ENCODE measurements around the gene FAM8A1.

The FAM8A1 gene

GRCh38 chr6:17602888-17603287 is 2.8 kb downstream of the FAM8A1 start:
- no peak for DNase-seq

GRCh38 chr6:17606606-17607005 is 6.5 kb downstream of the FAM8A1 start:
- no peak for DNase-seq

GRCh38 chr6:17610835-17611234 is 10.7 kb downstream of the FAM8A1 start:
- DNase-seq = no peak

GRCh38 chr6:17612048-17612447 is 11.9 kb downstream of the FAM8A1 start:
- DNase-seq = no peak

- DNase-seq = no peak
Measured at GRCh38 chr6:17615794-17616193, 15.7 kb downstream of the FAM8A1 start.

- DNase-seq = no peak
Measured at GRCh38 chr6:17621003-17621402, 20.9 kb downstream of the FAM8A1 start.

GRCh38 chr6:17622144-17622543 is 22.0 kb downstream of the FAM8A1 start:
- DNase-seq = no peak

- no peak for DNase-seq
Measured at GRCh38 chr6:17624396-17624795, 24.3 kb downstream of the FAM8A1 start.

- DNase-seq = no peak
Measured at GRCh38 chr6:17628873-17629272, 28.8 kb downstream of the FAM8A1 start.

- no peak for DNase-seq
Measured at GRCh38 chr6:17629824-17630510, 29.9 kb downstream of the FAM8A1 start.

GRCh38 chr6:17630511-17631073 is 30.5 kb downstream of the FAM8A1 start:
- DNase-seq = no peak

- DNase-seq = no peak
Measured at GRCh38 chr6:17632934-17633333, 32.8 kb downstream of the FAM8A1 start.

GRCh38 chr6:17633465-17634188 is 33.5 kb downstream of the FAM8A1 start:
- DNase-seq = no peak

- DNase-seq = no peak
Measured at GRCh38 chr6:17635568-17635967, 35.5 kb downstream of the FAM8A1 start.

- no peak for DNase-seq
Measured at GRCh38 chr6:17638212-17638715, 38.2 kb downstream of the FAM8A1 start.

GRCh38 chr6:17640477-17640917 is 40.4 kb downstream of the FAM8A1 start:
- DNase-seq = no peak

GRCh38 chr6:17648745-17649144 is 48.6 kb downstream of the FAM8A1 start:
- DNase-seq = no peak

- DNase-seq = no peak
Measured at GRCh38 chr6:17650656-17651309, 50.7 kb downstream of the FAM8A1 start.

- DNase-seq = no peak
Measured at GRCh38 chr6:17653198-17653882, 53.2 kb downstream of the FAM8A1 start.

- DNase-seq = no peak
Measured at GRCh38 chr6:17656092-17656491, 56.0 kb downstream of the FAM8A1 start.

GRCh38 chr6:17656644-17657043 is 56.5 kb downstream of the FAM8A1 start:
- DNase-seq = no peak

Measured in NCI-H524 treated with DMSO at 0.1 percent for 48 hours (cell line).